Measurements from ENCODE around the gene ZNF398. TPM values are rescaled to one million over a fixed set of nuclear protein-coding genes. Genes with fewer than 3 reads are reported as not detected.

Gene ZNF398
- total and polyA plus RNA-seq, 9 of the 15 experiments (the other 6 are each of a cell fraction or from before 2014, with no cell fraction given): 4.0 to 18.6 (median 10.4) TPM

- TF ChIP-seq SRSF9 (IDR thresholded peaks at IDR 0.05; ENCODE audit: borderline replicate concordance, low read depth, low read length) (no peak), ZMIZ1 (IDR thresholded peaks at IDR 0.05; ENCODE audit: low read depth in 2 of 2, low read length in 2 of 2) (peak in 1 of 2 experiments; percentile 82; a peak in 2 of 4 replicates), ZFP36 (IDR thresholded peaks at IDR 0.05; ENCODE audit: low read depth, low read length, partially characterized antibody) (peak; percentile 40), IRF2 (CRISPR knock-in tag; IDR thresholded peaks at IDR 0.05) (no peak), RHOXF2B (CRISPR knock-in tag; conservative IDR thresholded peaks at IDR 0.05) (0 out of 2 replicates have a peak, but pooled peaks have one; percentile 2), KHSRP (IDR thresholded peaks at IDR 0.05) (no peak), BMI1 (IDR thresholded peaks at IDR 0.05; ENCODE audit: low read length) (no peak; the same call in 1 of the 2 replicates), GTF2A2 (tag; IDR thresholded peaks at IDR 0.05) (peak; percentile 39; the same call in 1 of the 2 replicates), KLF13 (tag; IDR thresholded peaks at IDR 0.05; ENCODE audit: borderline replicate concordance, low read depth) (0 out of 2 replicates have a peak, but pooled peaks have one; percentile 9), EZH2 (IDR thresholded peaks at IDR 0.05; ENCODE audit: borderline replicate concordance, low read depth, low read length) (no peak), ZBTB34 (CRISPR knock-in tag; IDR thresholded peaks at IDR 0.05) (no peak), ZFP30 (CRISPR knock-in tag; IDR thresholded peaks at IDR 0.05; ENCODE audit: borderline replicate concordance) (peak; percentile 41; the same call in 1 of the 2 replicates), MCM3 (IDR thresholded peaks at IDR 0.05) (no peak), ZNF263 (CRISPR knock-in tag; IDR thresholded peaks at IDR 0.05; ENCODE audit: borderline replicate concordance) (peak; percentile 74; the same call in 1 of the 2 replicates), RUNX1 (IDR thresholded peaks at IDR 0.05; ENCODE audit: low read depth) (no peak; the same call in 1 of the 2 replicates), ZNF174 (CRISPR knock-in tag; IDR thresholded peaks at IDR 0.05) (no peak), NR2C2 (CRISPR knock-in tag; IDR thresholded peaks at IDR 0.05) (peak; percentile 89), NR2C2 (tag; IDR thresholded peaks at IDR 0.05) (peak; percentile 55), SAP30 (IDR thresholded peaks at IDR 0.05; ENCODE audit: borderline replicate concordance, insufficient read depth, low read depth, low read length, poor library complexity, severe bottlenecking) (peak; percentile 30)
- TF ChIP-seq, protein P1, sequence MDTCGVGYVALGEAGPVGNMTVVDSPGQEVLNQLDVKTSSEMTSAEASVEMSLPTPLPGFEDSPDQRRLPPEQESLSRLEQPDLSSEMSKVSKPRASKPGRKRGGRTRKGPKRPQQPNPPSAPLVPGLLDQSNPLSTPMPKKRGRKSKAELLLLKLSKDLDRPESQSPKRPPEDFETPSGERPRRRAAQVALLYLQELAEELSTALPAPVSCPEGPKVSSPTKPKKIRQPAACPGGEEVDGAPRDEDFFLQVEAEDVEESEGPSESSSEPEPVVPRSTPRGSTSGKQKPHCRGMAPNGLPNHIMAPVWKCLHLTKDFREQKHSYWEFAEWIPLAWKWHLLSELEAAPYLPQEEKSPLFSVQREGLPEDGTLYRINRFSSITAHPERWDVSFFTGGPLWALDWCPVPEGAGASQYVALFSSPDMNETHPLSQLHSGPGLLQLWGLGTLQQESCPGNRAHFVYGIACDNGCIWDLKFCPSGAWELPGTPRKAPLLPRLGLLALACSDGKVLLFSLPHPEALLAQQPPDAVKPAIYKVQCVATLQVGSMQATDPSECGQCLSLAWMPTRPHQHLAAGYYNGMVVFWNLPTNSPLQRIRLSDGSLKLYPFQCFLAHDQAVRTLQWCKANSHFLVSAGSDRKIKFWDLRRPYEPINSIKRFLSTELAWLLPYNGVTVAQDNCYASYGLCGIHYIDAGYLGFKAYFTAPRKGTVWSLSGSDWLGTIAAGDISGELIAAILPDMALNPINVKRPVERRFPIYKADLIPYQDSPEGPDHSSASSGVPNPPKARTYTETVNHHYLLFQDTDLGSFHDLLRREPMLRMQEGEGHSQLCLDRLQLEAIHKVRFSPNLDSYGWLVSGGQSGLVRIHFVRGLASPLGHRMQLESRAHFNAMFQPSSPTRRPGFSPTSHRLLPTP (IDR thresholded peaks at IDR 0.05; ENCODE audit: borderline replicate concordance, extremely low read depth, insufficient read length): no peak
These were observed 21.2 kb upstream of the ZNF398 start, which contains the start of gene ZNF425 (continued) for GRCh38 chr7:149125863-149126661.

Measured in K562 (cell line).